Measurements from ENCODE around the gene SLC30A3.

Gene SLC30A3

GRCh38 chr2:27256855-27257454 lies 5.9 kb downstream of the SLC30A3 start:
- no peak for DNase-seq

GRCh38 chr2:27255660-27256059 lies 7.2 kb downstream of the SLC30A3 start:
- DNase-seq: no peak

- DNase-seq: no peak
Observed at GRCh38 chr2:27255187-27255586, 7.7 kb downstream of the SLC30A3 start.

GRCh38 chr2:27251766-27252165 lies 11.1 kb downstream of the SLC30A3 start:
- no peak for DNase-seq

- DNase-seq: no peak
Observed at GRCh38 chr2:27250652-27251379, 12.0 kb downstream of the SLC30A3 start.

GRCh38 chr2:27249891-27250651 lies 12.8 kb downstream of the SLC30A3 start:
- DNase-seq: peak; percentile 8

GRCh38 chr2:27249159-27249890 lies 13.5 kb downstream of the SLC30A3 start:
- no peak for DNase-seq

- DNase-seq: no peak
Observed at GRCh38 chr2:27247893-27248292, 15.0 kb downstream of the SLC30A3 start.

- DNase-seq: peak; percentile 5
Observed at GRCh38 chr2:27245626-27246025, 17.2 kb downstream of the SLC30A3 start.

- DNase-seq: no peak
Observed at GRCh38 chr2:27245116-27245515, 17.7 kb downstream of the SLC30A3 start.

- no peak for DNase-seq
Observed at GRCh38 chr2:27243391-27244130, 19.3 kb downstream of the SLC30A3 start.

GRCh38 chr2:27242614-27242951 lies 20.3 kb downstream of the SLC30A3 start:
- DNase-seq: no peak

- no peak for DNase-seq
Observed at GRCh38 chr2:27241761-27242613, 20.9 kb downstream of the SLC30A3 start.

- no peak for DNase-seq
Observed at GRCh38 chr2:27240406-27240805, 22.4 kb downstream of the SLC30A3 start.

- DNase-seq: no peak
Observed at GRCh38 chr2:27238976-27239375, 23.9 kb downstream of the SLC30A3 start.

- DNase-seq: no peak
Observed at GRCh38 chr2:27237341-27237945, 25.4 kb downstream of the SLC30A3 start.

GRCh38 chr2:27236626-27237025 lies 26.2 kb downstream of the SLC30A3 start:
- DNase-seq: no peak

GRCh38 chr2:27236136-27236535 lies 26.7 kb downstream of the SLC30A3 start:
- no peak for DNase-seq

GRCh38 chr2:27233341-27233740 lies 29.5 kb downstream of the SLC30A3 start:
- no peak for DNase-seq

- no peak for DNase-seq
Observed at GRCh38 chr2:27231921-27232320, 30.9 kb downstream of the SLC30A3 start.

GRCh38 chr2:27227501-27227900 lies 35.3 kb downstream of the SLC30A3 start:
- no peak for DNase-seq

Data from midbrain (tissue), 1 donor.